Natural killer cell (primary cell): ENCODE data around the gene S100A14. TPM values are rescaled to one million over a fixed set of nuclear protein-coding genes. Genes with fewer than 3 reads are reported as not detected.

Source experiments
- ATAC-seq, 3 donors: fragments of 150-1000 bp in 2 of 3; fragments of 200-7000 bp in 1 of 3; cut with Tn5 transposase; 1 replicate in 1 of 3; 2 replicates in 2 of 3; pipeline ENCODE4 v1.10.0; 2021; ENCODE audit warnings: mild to moderate bottlenecking in 2 of 3, moderate library complexity in 2 of 3
- DNase-seq, 2 donors: peaks; one replicate each; pipeline versions ENCODE4 v3.0.0 to v3.0.0-alpha.2; 2013 to 2021; ENCODE audit warnings: mixed read lengths in 1 of 2
- H3K27ac ChIP-seq: one replicate; pipeline ENCODE4 v1.5.1; 2013; ENCODE audit warnings: mild to moderate bottlenecking, low read length
- H3K27me3 ChIP-seq: one replicate; pipeline ENCODE4 v1.6.1; 2013; ENCODE audit warnings: low read length; ENCODE audit not compliant: control insufficient read depth, insufficient read depth
- H3K36me3 ChIP-seq: one replicate; pipeline ENCODE4 v1.6.1; 2013; ENCODE audit warnings: low read length; ENCODE audit not compliant: control insufficient read depth, insufficient read depth
- H3K4me1 ChIP-seq: one replicate; pipeline ENCODE4 v1.6.1; 2013; ENCODE audit warnings: low read length; ENCODE audit not compliant: control insufficient read depth, insufficient read depth
- H3K4me3 ChIP-seq: one replicate; pipeline ENCODE4 v1.5.1; 2013; ENCODE audit warnings: low read length
- H3K9me3 ChIP-seq: one replicate; pipeline ENCODE4 v1.6.1; 2013; ENCODE audit warnings: low read length; ENCODE audit not compliant: control insufficient read depth, insufficient read depth
- H3K27ac Mint-ChIP-seq, 2 donors: one replicate each; pipeline ENCODE4 v1.8.0; 2022; ENCODE audit warnings: mild to moderate bottlenecking in 2 of 2, mixed read lengths in 2 of 2, moderate library complexity in 1 of 2
- H3K27me3 Mint-ChIP-seq, 2 donors: one replicate each; pipeline ENCODE4 v1.8.0; 2022; ENCODE audit warnings: low read depth in 2 of 2, mixed read lengths in 2 of 2
- H3K36me3 Mint-ChIP-seq: one replicate; pipeline ENCODE4 v1.8.0; 2022; ENCODE audit warnings: mixed read lengths
- H3K4me1 Mint-ChIP-seq, 2 donors: one replicate each; pipeline ENCODE4 v1.8.0; 2022; ENCODE audit warnings: mixed read lengths in 2 of 2
- H3K4me3 Mint-ChIP-seq: one replicate; pipeline ENCODE4 v1.8.0; 2022; ENCODE audit warnings: mild to moderate bottlenecking, moderate library complexity, mixed read lengths
- H3K9me3 Mint-ChIP-seq, 2 donors: one replicate each; pipeline ENCODE4 v1.8.0; 2022; ENCODE audit warnings: mixed read lengths in 2 of 2
- WGBS: methylation state at CpG from one replicate; pipeline ENCODE4 v1.1.7; 2013; ENCODE audit warnings: missing lambda C conversion rate; ENCODE audit not compliant: insufficient coverage; 5-methylcytosine and 5-hydroxymethylcytosine counted together
- intact Hi-C: fragments of 100-400 bp; cut with micrococcal nuclease; formaldehyde crosslinking; loops from one replicate; pipeline ENCODE4 v1.14.2; 2022
- total RNA-seq, 4 donors: library from RNA; stranded (reverse); fragments of 120-200 nt in 1 of 4; gene quantifications; one replicate each; pipeline versions ENCODE4 v1.2.3 to v1.2.4, GENCODE V29; 2013 to 2022
- TF ChIP-seq, protein P1 (sequence below): fragments of 200-600 bp; IDR thresholded peaks from one replicate; pipeline ENCODE4 v1.8.0; 2022; ENCODE audit warnings: antibody characterized with exemption

The S100A14 gene
- total RNA-seq, 3 donors from 2014 or later (not counting 1 experiment from before 2014, with no cell fraction given), result not detected

DNA sequence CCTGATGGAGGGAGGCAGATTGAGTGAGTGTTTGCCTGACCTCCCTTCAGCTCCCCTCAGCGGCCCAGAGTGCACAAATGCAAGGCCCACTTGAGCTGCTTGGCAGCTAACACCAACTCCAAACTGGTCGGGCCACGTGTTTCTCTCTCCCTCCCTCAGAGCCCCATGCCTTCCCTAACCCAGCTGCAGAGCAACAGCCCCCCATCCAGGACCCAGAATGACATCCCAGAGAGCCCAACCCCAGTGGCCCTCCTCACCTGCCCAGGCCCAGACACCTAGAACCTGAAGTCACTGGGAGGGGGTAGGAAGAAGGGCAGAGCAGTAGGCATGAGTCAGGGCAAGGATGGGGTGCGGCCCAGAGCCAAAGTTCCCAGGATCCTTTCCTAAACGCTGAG lies 789 bp upstream of the S100A14 start:
- no peaks in the 10 kb centered on the region for H3K27me3 Mint-ChIP-seq

DNA sequence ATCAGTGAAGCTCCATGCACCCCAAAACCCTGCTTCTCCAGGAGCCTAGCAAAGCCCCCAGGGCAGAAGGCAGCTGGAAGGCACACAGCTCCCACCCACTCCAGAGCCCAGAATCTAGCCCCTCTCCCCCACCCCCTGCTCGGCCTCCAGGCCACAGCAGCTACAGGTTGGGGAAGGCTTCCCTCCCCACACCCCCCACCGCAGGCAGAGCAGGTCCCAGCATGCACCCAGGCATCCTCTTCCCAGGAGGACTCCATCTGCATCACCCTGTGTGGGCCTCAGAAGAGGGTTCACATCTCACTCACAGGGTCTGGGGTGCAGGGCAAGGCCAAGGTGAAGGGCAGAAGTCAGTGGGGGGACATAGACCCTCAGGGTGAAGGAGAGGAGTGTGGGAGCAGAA lies 719 bp downstream of the S100A14 start:
- Histone ChIP-seq H3K27me3 (no peaks in the 10 kb centered on the region), H3K27ac (no peak overlapping the region), H3K36me3 (no peaks in the 10 kb centered on the region), H3K4me1 (peaks cover 10% of the 10 kb centered on the region), H3K9me3 (no peaks in the 10 kb centered on the region), H3K4me3 (no peak overlapping the region)
- WGBS, result 83% methylated on average over 1 of the region's 2 CpGs
- no peak overlapping the region for H3K4me3 Mint-ChIP-seq
- intact Hi-C loops, result no loop called here
- H3K4me1 Mint-ChIP-seq, result peaks cover 0 to 7% of the 10 kb centered on the region in 2 donors
- DNase-seq, result no peak
- no peak for ATAC-seq
- H3K36me3 Mint-ChIP-seq, result no peaks in the 10 kb centered on the region
- TF ChIP-seq, protein P1, sequence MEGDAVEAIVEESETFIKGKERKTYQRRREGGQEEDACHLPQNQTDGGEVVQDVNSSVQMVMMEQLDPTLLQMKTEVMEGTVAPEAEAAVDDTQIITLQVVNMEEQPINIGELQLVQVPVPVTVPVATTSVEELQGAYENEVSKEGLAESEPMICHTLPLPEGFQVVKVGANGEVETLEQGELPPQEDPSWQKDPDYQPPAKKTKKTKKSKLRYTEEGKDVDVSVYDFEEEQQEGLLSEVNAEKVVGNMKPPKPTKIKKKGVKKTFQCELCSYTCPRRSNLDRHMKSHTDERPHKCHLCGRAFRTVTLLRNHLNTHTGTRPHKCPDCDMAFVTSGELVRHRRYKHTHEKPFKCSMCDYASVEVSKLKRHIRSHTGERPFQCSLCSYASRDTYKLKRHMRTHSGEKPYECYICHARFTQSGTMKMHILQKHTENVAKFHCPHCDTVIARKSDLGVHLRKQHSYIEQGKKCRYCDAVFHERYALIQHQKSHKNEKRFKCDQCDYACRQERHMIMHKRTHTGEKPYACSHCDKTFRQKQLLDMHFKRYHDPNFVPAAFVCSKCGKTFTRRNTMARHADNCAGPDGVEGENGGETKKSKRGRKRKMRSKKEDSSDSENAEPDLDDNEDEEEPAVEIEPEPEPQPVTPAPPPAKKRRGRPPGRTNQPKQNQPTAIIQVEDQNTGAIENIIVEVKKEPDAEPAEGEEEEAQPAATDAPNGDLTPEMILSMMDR, result no peak
- H3K9me3 Mint-ChIP-seq, result no peaks in the 10 kb centered on the region
- H3K27me3 Mint-ChIP-seq, result no peaks in the 10 kb centered on the region
- H3K27ac Mint-ChIP-seq, result no peak overlapping the region

More for the DNA sequence above, 789 bp upstream of the S100A14 start:
- H3K27me3 ChIP-seq, result no peaks in the 10 kb centered on the region
- ATAC-seq (no peak), DNase-seq (no peak)
- Mint-ChIP-seq H3K27ac (no peak overlapping the region), H3K4me1 (peaks cover 0 to 7% of the 10 kb centered on the region in 2 donors), H3K9me3 (no peaks in the 10 kb centered on the region), H3K4me3 (no peak overlapping the region), H3K36me3 (no peaks in the 10 kb centered on the region)
- H3K4me3 ChIP-seq, result no peak overlapping the region
- intact Hi-C loops, result loop anchor here (1.0 kb wide), 1 partner anchor 106 kb away; no protein-coding TSS in a partner anchor
- H3K4me1 ChIP-seq, result peaks cover 8% of the 10 kb centered on the region
- WGBS, result 96% methylated on average over 4 of the region's 5 CpGs
- TF ChIP-seq, protein P1, result no peak
- no peak overlapping the region for H3K27ac ChIP-seq
- H3K9me3 ChIP-seq, result no peaks in the 10 kb centered on the region
- no peaks in the 10 kb centered on the region for H3K36me3 ChIP-seq

DNA sequence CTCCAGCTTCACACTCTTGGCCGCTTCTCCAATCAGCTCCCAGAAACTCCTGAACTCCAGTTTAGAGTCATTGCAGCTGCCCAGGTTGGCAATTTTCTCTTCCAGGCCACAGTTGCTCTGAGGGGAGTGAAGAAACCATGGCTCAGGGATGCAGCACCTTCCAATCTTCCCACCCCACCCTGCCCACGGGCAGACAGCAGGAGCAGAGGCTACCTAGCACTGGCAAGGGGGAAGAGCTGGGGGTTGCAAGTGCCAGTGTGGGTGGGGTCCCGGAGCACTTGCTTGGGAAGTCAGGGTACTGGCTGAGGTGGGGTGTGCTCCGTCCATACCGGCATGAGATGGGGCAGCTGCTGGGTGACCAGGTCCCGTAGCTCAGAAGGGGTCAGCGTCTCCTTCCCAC lies 1.2 kb downstream of the S100A14 start:
- no peaks in the 10 kb centered on the region for H3K36me3 Mint-ChIP-seq
- H3K27ac Mint-ChIP-seq, result no peak overlapping the region
- H3K27ac ChIP-seq, result no peak overlapping the region
- no peaks in the 10 kb centered on the region for H3K9me3 ChIP-seq
- no peaks in the 10 kb centered on the region for H3K27me3 ChIP-seq
- ATAC-seq, result no peak
- TF ChIP-seq, protein P1, result no peak
- peaks cover 0 to 7% of the 10 kb centered on the region in 2 donors for H3K4me1 Mint-ChIP-seq
- H3K9me3 Mint-ChIP-seq, result no peaks in the 10 kb centered on the region
- H3K4me1 ChIP-seq, result peaks cover 11% of the 10 kb centered on the region
- no peak overlapping the region for H3K4me3 ChIP-seq
- DNase-seq, result no peak
- H3K36me3 ChIP-seq, result no peaks in the 10 kb centered on the region
- H3K27me3 Mint-ChIP-seq, result no peaks in the 10 kb centered on the region
- intact Hi-C loops, result no loop called here
- H3K4me3 Mint-ChIP-seq, result no peak overlapping the region
- WGBS, result 97% methylated on average over 6 of the region's 7 CpGs

DNA sequence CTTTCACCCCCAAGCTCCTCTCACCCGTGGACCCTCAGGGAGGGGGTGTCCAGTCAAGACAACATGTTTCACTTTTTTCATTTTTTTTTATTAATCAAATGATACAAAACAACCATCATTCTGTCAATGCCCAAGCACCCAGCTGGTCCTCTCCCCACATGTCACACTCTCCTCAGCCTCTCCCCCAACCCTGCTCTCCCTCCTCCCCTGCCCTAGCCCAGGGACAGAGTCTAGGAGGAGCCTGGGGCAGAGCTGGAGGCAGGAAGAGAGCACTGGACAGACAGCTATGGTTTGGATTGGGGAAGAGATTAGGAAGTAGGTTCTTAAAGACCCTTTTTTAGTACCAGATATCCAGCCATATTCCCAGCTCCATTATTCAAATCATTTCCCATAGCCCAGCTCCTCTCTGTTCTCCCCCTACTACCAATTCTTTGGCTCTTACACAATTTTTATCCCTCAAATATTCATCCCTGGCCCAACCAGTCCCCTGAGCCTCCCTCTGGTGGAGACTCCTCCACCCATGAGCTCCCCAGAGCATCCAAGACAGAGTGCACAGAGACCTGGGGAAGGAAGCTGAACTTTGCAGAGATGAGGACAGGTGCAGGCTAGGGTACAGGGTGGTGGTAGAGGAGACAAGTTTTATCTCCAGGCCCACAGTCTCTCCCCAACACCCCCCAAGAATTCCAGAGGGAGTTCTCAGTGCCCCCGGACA lies 1.8 kb downstream of the S100A14 start:
- H3K36me3 Mint-ChIP-seq, result no peaks in the 10 kb centered on the region
- Histone ChIP-seq H3K27ac (no peak overlapping the region), H3K9me3 (no peaks in the 10 kb centered on the region), H3K36me3 (no peaks in the 10 kb centered on the region), H3K27me3 (no peaks in the 10 kb centered on the region), H3K4me3 (no peak overlapping the region), H3K4me1 (peaks cover 11% of the 10 kb centered on the region)
- 88% methylated on average over 2 of the region's 2 CpGs for WGBS
- intact Hi-C loops, result no loop called here
- peaks cover 0 to 7% of the 10 kb centered on the region in 2 donors for H3K4me1 Mint-ChIP-seq
- no peaks in the 10 kb centered on the region for H3K27me3 Mint-ChIP-seq
- no peaks in the 10 kb centered on the region for H3K9me3 Mint-ChIP-seq
- DNase-seq, result no peak
- TF ChIP-seq, protein P1, result no peak
- no peak overlapping the region for H3K4me3 Mint-ChIP-seq
- ATAC-seq, result no peak
- H3K27ac Mint-ChIP-seq, result no peak overlapping the region
